BE2C (cell line): ENCODE measurements around the gene PRKN.

Experiments used
- DNase-seq: peaks from one replicate; pipeline ENCODE4 v3.0.0-alpha.2; 2020
- H3K27me3 ChIP-seq: fragments of 250-450 bp; sonication (Bioruptor Pico); 2 replicates; pipeline ENCODE4 v1.5.1; 2020; ENCODE audit warnings: mild to moderate bottlenecking
- H3K36me3 ChIP-seq: fragments of 250-450 bp; sonication (Bioruptor Pico); 2 replicates; pipeline ENCODE4 v1.5.1; 2020; ENCODE audit warnings: mild to moderate bottlenecking
- H3K4me1 ChIP-seq: fragments of 250-450 bp; sonication (Bioruptor Pico); 2 replicates; pipeline ENCODE4 v1.5.1; 2020
- H3K4me3 ChIP-seq: 2 replicates; pipeline ENCODE4 v1.5.1; 2011; ENCODE audit warnings: low read depth, low read length
- H3K9me3 ChIP-seq: fragments of 250-450 bp; sonication (Bioruptor Pico); 2 replicates; pipeline ENCODE4 v1.5.1; 2020
- CTCF ChIP-seq: IDR thresholded peaks from 2 replicates; pipeline ENCODE4 v1.5.1; 2012; ENCODE audit warnings: mild to moderate bottlenecking, low read depth, low read length

PRKN gene

GRCh38 chr6:161651949-161652348, 1075.6 kb downstream of the PRKN start:
- no peak for TF ChIP-seq CTCF
- Histone ChIP-seq H3K4me3 (no peak overlapping the region), H3K4me1 (no peaks in the 10 kb centered on the region), H3K9me3 (no peaks in the 10 kb centered on the region), H3K36me3 (no peaks in the 10 kb centered on the region), H3K27me3 (no peaks in the 10 kb centered on the region)
- no peak for DNase-seq

- Histone ChIP-seq H3K4me1 (no peaks in the 10 kb centered on the region), H3K36me3 (no peaks in the 10 kb centered on the region)
- DNase-seq = no peak
These were observed 1077.7 kb downstream of the PRKN start for GRCh38 chr6:161649841-161650240.

GRCh38 chr6:161649068-161649467, 1078.5 kb downstream of the PRKN start:
- no peak for TF ChIP-seq CTCF
- H3K4me3 ChIP-seq = no peak overlapping the region
- H3K36me3 ChIP-seq = no peaks in the 10 kb centered on the region
- no peaks in the 10 kb centered on the region for H3K9me3 ChIP-seq
- DNase-seq = no peak
- H3K4me1 ChIP-seq = no peaks in the 10 kb centered on the region
- H3K27me3 ChIP-seq = no peaks in the 10 kb centered on the region

More at GRCh38 chr6:161649841-161650240, 1077.7 kb downstream of the PRKN start:
- TF ChIP-seq CTCF = no peak
- no peaks in the 10 kb centered on the region for H3K9me3 ChIP-seq
- no peak overlapping the region for H3K4me3 ChIP-seq
- no peaks in the 10 kb centered on the region for H3K27me3 ChIP-seq

- TF ChIP-seq CTCF = no peak
- DNase-seq = no peak
- no peak overlapping the region for H3K4me3 ChIP-seq
These were observed 1080.3 kb downstream of the PRKN start for GRCh38 chr6:161647234-161647633.

GRCh38 chr6:161644521-161644920, 1083.0 kb downstream of the PRKN start:
- Histone ChIP-seq H3K36me3 (no peaks in the 10 kb centered on the region), H3K9me3 (no peaks in the 10 kb centered on the region), H3K4me3 (no peak overlapping the region), H3K27me3 (no peaks in the 10 kb centered on the region), H3K4me1 (no peaks in the 10 kb centered on the region)
- no peak for TF ChIP-seq CTCF
- no peak for DNase-seq

More at GRCh38 chr6:161647234-161647633, 1080.3 kb downstream of the PRKN start:
- Histone ChIP-seq H3K9me3 (no peaks in the 10 kb centered on the region), H3K27me3 (no peaks in the 10 kb centered on the region), H3K4me1 (no peaks in the 10 kb centered on the region), H3K36me3 (no peaks in the 10 kb centered on the region)

GRCh38 chr6:161641175-161641574, 1086.4 kb downstream of the PRKN start:
- Histone ChIP-seq H3K4me1 (no peaks in the 10 kb centered on the region), H3K27me3 (no peaks in the 10 kb centered on the region), H3K9me3 (no peaks in the 10 kb centered on the region), H3K36me3 (no peaks in the 10 kb centered on the region), H3K4me3 (no peak overlapping the region)
- no peak for DNase-seq
- TF ChIP-seq CTCF = no peak
